HCT116 (cell line): Measurements from ENCODE around the gene RTN4RL1. TPM values are rescaled to one million over a fixed set of nuclear protein-coding genes. Genes with fewer than 3 reads are reported as not detected.
A peak's percentile ranks its signal among the peaks of the same experiment; 100 is the strongest.

ENCODE experiments used
- ATAC-seq: fragments of 200-7000 bp; cut with Tn5 transposase; 2 replicates; pipeline ENCODE4 v1.9.1; 2020; ENCODE audit warnings: mild to moderate bottlenecking, moderate library complexity
- BruUV-seq: library from RNA; stranded (reverse); fragments of 400-500 nt; replicated peaks from 2 replicates; lab custom pipeline; 2021; lab: Mats Ljungman, UMichigan
- CTCF ChIA-PET: fragments of 300-600 bp; sonication (Branson Sonifier 250); formaldehyde crosslinking; loops from one replicate; lab custom pipeline; 2021; ENCODE audit warnings: antibody characterized with exemption; lab: Charles Lee
- POLR2A ChIA-PET: fragments of 300-600, 350-600 bp; sonication (Branson Sonifier 250); formaldehyde crosslinking; loops from one replicate; lab custom pipeline; 2021; ENCODE audit warnings: antibody characterized with exemption; lab: Charles Lee
- RAD21 ChIA-PET, 2 experiments: fragments of 300-600 bp; sonication (Branson Sonifier 250); formaldehyde crosslinking; loops; one replicate each; lab custom pipeline; 2023; ENCODE audit warnings: low total read pairs in 2 of 2; ENCODE audit not compliant: uncharacterized antibody in 2 of 2, unreplicated experiment in 2 of 2, low non-redundant PET in 1 of 2; lab: Charles Lee
- DNase-seq: peaks from one replicate; pipeline ENCODE4 v3.0.0-alpha.2; 2010; ENCODE audit warnings: low read depth, low spot score
- H2AFZ ChIP-seq: fragments of 200-600 bp; shearing (Covaris generic), sonication (generic); 2 replicates; pipeline ENCODE4 v1.6.1; 2017; ENCODE audit warnings: low read depth, mixed run types, mixed read lengths, antibody characterized with exemption, low read length; ENCODE audit not compliant: poor library complexity, severe bottlenecking
- H3K27ac ChIP-seq: 2 replicates; pipeline ENCODE4 v1.5.1; 2012; ENCODE audit warnings: low read depth, low read length
- H3K27me3 ChIP-seq: fragments of 200-600 bp; sonication (generic); 2 replicates; pipeline ENCODE4 v1.6.1; 2016; ENCODE audit warnings: mixed run types, low read length, mixed read lengths; ENCODE audit not compliant: insufficient read depth
- H3K36me3 ChIP-seq, 2 experiments: fragments of 200-500 bp in 1 of 2; fragments of 200-600 bp in 1 of 2; sonication (Bioruptor generic) in 1 of 2; sonication (generic) in 1 of 2; 2 replicates each; pipeline versions ENCODE4 v1.5.1 to v1.6.1; 2014 to 2016; ENCODE audit warnings: low read length in 2 of 2, inconsistent platforms in 1 of 2, mixed read lengths in 1 of 2, mixed run types in 1 of 2; ENCODE audit not compliant: insufficient read depth in 2 of 2, control insufficient read depth in 1 of 2
- H3K4me1 ChIP-seq, 2 experiments: fragments of 200-600 bp in 1 of 2; sonication (generic) in 1 of 2; 2 replicates each; pipeline versions ENCODE4 v1.5.1 to v1.6.1; 2012 to 2017; ENCODE audit warnings: low read length in 2 of 2, inconsistent platforms in 1 of 2, mild to moderate bottlenecking in 1 of 2, mixed read lengths in 1 of 2, mixed run types in 1 of 2, moderate library complexity in 1 of 2; ENCODE audit not compliant: insufficient read depth in 2 of 2, control insufficient read depth in 1 of 2
- H3K4me2 ChIP-seq: fragments of 200-600 bp; sonication (generic); 2 replicates; pipeline ENCODE4 v1.6.1; 2017; ENCODE audit warnings: mixed run types, low read length, mixed read lengths
- H3K4me3 ChIP-seq, 2 experiments: fragments of 200-600 bp in 1 of 2; sonication (generic) in 1 of 2; replicated peaks in 1 of 2; 2 replicates each; pipeline ENCODE4 v1.5.1; 2011 to 2016; ENCODE audit warnings: low read length in 2 of 2, control low read depth in 1 of 2, low read depth in 1 of 2, mild to moderate bottlenecking in 1 of 2, mixed read lengths in 1 of 2, mixed run types in 1 of 2
- H3K79me2 ChIP-seq: fragments of 200-600 bp; sonication (generic); 2 replicates; pipeline ENCODE4 v1.6.1; 2017; ENCODE audit warnings: mild to moderate bottlenecking, mixed run types, low read length, moderate library complexity, mixed read lengths; ENCODE audit not compliant: insufficient read depth
- H3K9ac ChIP-seq: fragments of 200-600 bp; sonication (generic); 2 replicates; pipeline ENCODE4 v1.6.1; 2016; ENCODE audit warnings: low read length, mixed read lengths
- H3K9me2 ChIP-seq: fragments of 200-600 bp; sonication (generic), shearing (Covaris generic); 2 replicates; pipeline ENCODE4 v1.6.1; 2017; ENCODE audit warnings: mixed run types, mild to moderate bottlenecking, moderate library complexity; ENCODE audit not compliant: insufficient read depth
- H3K9me3 ChIP-seq, 2 experiments: fragments of 200-500 bp in 1 of 2; fragments of 200-600 bp in 1 of 2; sonication (Bioruptor generic) in 1 of 2; sonication (generic) in 1 of 2; 2 replicates each; pipeline ENCODE4 v1.6.1; 2014 to 2017; ENCODE audit warnings: low read length in 2 of 2, mixed read lengths in 2 of 2, inconsistent platforms in 1 of 2, low read depth in 1 of 2, mild to moderate bottlenecking in 1 of 2, mixed run types in 1 of 2, moderate library complexity in 1 of 2; ENCODE audit not compliant: control insufficient read depth in 1 of 2, insufficient read depth in 1 of 2
- H4K20me1 ChIP-seq: fragments of 200-600 bp; sonication (generic), shearing (Covaris generic); 2 replicates; pipeline ENCODE4 v1.6.1; 2017; ENCODE audit warnings: mixed run types, mild to moderate bottlenecking, moderate library complexity; ENCODE audit not compliant: insufficient read depth
- CBX3 ChIP-seq: IDR thresholded peaks from 2 replicates; pipeline ENCODE4 v1.6.1; 2012; ENCODE audit warnings: low read depth
- EGR1 ChIP-seq: IDR thresholded peaks from 2 replicates; pipeline ENCODE4 v1.6.1; 2012; ENCODE audit warnings: low read depth
- EZH2 ChIP-seq: fragments of 200-600 bp; sonication (generic); IDR thresholded peaks from 2 replicates; pipeline ENCODE4 v1.6.1; 2017; ENCODE audit warnings: antibody characterized with exemption, mixed run types
- EZH2phosphoT487 ChIP-seq: fragments of 200-600 bp; IDR thresholded peaks from 2 replicates; pipeline ENCODE4 v1.6.1; 2018; ENCODE audit warnings: antibody characterized with exemption, borderline replicate concordance
- FOSL1 ChIP-seq: IDR thresholded peaks from 2 replicates; pipeline ENCODE4 v1.6.1; 2012; ENCODE audit warnings: low read depth
- JUND ChIP-seq: IDR thresholded peaks from 2 replicates; pipeline ENCODE4 v1.6.1; 2012
- POLR2A ChIP-seq: IDR thresholded peaks from 2 replicates; pipeline ENCODE4 v1.7.0; 2011; ENCODE audit warnings: borderline replicate concordance; ENCODE audit not compliant: insufficient read depth, insufficient read length; ENCODE audit errors: extremely low read depth
- POLR2AphosphoS5 ChIP-seq: IDR thresholded peaks from 2 replicates; pipeline ENCODE4 v1.6.1; 2011; ENCODE audit warnings: mild to moderate bottlenecking, low read depth, low read length, moderate library complexity
- RAD21 ChIP-seq: IDR thresholded peaks from 2 replicates; pipeline ENCODE4 v1.6.1; 2012; ENCODE audit warnings: low read depth, mild to moderate bottlenecking
- SIN3A ChIP-seq: IDR thresholded peaks from 2 replicates; pipeline ENCODE4 v1.6.1; 2012; ENCODE audit warnings: low read depth
- SP1 ChIP-seq: IDR thresholded peaks from 2 replicates; pipeline ENCODE4 v1.6.1; 2012; ENCODE audit warnings: low read depth
- TCF7L2 ChIP-seq: IDR thresholded peaks from 2 replicates; pipeline ENCODE4 v1.7.0; 2011; ENCODE audit warnings: borderline replicate concordance, inconsistent platforms; ENCODE audit not compliant: insufficient read depth, insufficient read length; ENCODE audit errors: extremely low read depth
- YY1 ChIP-seq: IDR thresholded peaks from 2 replicates; pipeline ENCODE4 v1.6.1; 2011; ENCODE audit warnings: low read length, low read depth, moderate library complexity, mild to moderate bottlenecking; ENCODE audit not compliant: insufficient replicate concordance; ENCODE audit errors: extremely low read depth
- ZFX ChIP-seq: fragments of 450-650 bp; IDR thresholded peaks from 2 replicates; pipeline ENCODE4 v1.6.1; 2017
- intact Hi-C: fragments of 100-400 bp; cut with micrococcal nuclease; formaldehyde crosslinking; loops from 2 replicates; pipeline ENCODE4 v1.10.0; 2022
- total RNA-seq: library from RNA; stranded (reverse); gene quantifications from one replicate; pipeline ENCODE4 v1.2.1, GENCODE V29; 2021; ENCODE audit not compliant: unreplicated experiment
- TF ChIP-seq, protein P1 (sequence below), 3 experiments: fragments of 200-600 bp in 1 of 3; sonication (generic) in 1 of 3; IDR thresholded peaks in 2 of 3; conservative IDR thresholded peaks in 1 of 3; 2 replicates each; pipeline ENCODE4 v1.5.1; 2012 to 2017; ENCODE audit warnings: low read depth in 2 of 3, low read length in 2 of 3, antibody characterized with exemption in 1 of 3, borderline replicate concordance in 1 of 3, control low read depth in 1 of 3, mild to moderate bottlenecking in 1 of 3, mixed read lengths in 1 of 3, mixed run types in 1 of 3, moderate library complexity in 1 of 3; ENCODE audit not compliant: insufficient read depth in 1 of 3
- TF ChIP-seq, protein P2 (sequence below): IDR thresholded peaks from 2 replicates; pipeline ENCODE4 v1.6.1; 2012
- TF ChIP-seq, protein P3 (sequence below): IDR thresholded peaks from 2 replicates; pipeline ENCODE4 v1.6.1; 2012; ENCODE audit warnings: low read depth
- TF ChIP-seq, protein P4 (sequence below): IDR thresholded peaks from 2 replicates; pipeline ENCODE4 v1.6.1; 2012

RTN4RL1 gene
- total RNA-seq, 1 experiment from 2014 or later = 3.7 TPM

DNA sequence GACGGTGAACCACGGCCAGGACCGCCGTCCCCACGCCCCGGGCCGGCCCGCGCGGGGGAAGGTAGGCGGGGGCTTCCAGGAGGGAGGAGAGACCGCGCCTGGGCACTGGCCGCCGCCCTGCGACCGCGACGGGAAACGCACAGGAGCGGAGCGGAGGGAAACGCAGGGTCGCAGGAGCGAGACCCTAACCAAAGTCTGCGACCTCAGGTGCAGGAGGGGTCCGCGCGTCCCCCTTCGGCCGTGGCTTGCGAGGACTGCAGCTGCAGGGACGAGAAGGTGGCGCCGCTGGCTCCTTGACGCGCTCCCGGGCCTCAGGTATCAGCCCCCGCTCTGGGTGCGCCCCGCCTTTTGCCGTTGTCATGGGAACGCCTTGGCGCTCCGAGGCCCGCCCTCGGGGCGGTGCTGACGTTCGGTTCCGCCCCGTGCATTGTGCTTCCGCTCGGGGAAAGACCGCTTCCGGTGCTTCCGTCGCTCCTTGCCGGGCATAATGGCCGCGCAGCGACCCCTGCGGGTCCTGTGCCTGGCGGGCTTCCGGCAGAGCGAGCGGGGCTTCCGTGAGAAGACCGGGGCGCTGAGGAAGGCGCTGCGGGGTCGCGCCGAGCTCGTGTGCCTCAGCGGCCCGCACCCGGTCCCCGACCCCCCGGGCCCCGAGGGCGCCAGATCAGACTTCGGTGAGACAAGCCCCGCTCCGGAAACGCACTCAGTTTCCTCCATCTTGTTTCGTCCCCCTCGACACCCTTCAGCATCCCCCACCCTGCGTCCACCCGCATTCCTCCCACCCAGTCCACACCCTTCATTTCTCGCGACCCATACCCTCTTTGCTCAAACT lies 16.6 kb upstream of the RTN4RL1 start, which contains the start of gene OVCA2:
OVCA2 (plus strand) TSS at position 462 of the 829 bp plus-strand sequence; CDS start at position 488, 26 bp downstream.
- H3K9me3 ChIP-seq = no peaks in the 10 kb centered on the region
- TF ChIP-seq YY1 (peak; percentile 97), EGR1 (peak; percentile 84), EZH2phosphoT487 (no peak), ZFX (no peak), JUND (no peak), SP1 (peak; percentile 79), EZH2 (no peak), POLR2A (peak; percentile 26), CBX3 (no peak), TCF7L2 (no peak), FOSL1 (no peak), POLR2AphosphoS5 (peak; percentile 90), SIN3A (peak; percentile 50; the same call in 1 of the 2 replicates), RAD21 (peak; percentile 56)
- TF ChIP-seq, protein P1, sequence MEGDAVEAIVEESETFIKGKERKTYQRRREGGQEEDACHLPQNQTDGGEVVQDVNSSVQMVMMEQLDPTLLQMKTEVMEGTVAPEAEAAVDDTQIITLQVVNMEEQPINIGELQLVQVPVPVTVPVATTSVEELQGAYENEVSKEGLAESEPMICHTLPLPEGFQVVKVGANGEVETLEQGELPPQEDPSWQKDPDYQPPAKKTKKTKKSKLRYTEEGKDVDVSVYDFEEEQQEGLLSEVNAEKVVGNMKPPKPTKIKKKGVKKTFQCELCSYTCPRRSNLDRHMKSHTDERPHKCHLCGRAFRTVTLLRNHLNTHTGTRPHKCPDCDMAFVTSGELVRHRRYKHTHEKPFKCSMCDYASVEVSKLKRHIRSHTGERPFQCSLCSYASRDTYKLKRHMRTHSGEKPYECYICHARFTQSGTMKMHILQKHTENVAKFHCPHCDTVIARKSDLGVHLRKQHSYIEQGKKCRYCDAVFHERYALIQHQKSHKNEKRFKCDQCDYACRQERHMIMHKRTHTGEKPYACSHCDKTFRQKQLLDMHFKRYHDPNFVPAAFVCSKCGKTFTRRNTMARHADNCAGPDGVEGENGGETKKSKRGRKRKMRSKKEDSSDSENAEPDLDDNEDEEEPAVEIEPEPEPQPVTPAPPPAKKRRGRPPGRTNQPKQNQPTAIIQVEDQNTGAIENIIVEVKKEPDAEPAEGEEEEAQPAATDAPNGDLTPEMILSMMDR (IDR thresholded peaks at IDR 0.05 in 2 of 3, conservative IDR thresholded peaks at IDR 0.05 in 1 of 3; ENCODE audit: borderline replicate concordance in 1 of 3, insufficient read depth in 1 of 3, low read depth in 2 of 3, low read length in 2 of 3) = peak; percentile 8 to 49 (median 30); a peak in 3 of 6 replicates
- TF ChIP-seq, protein P2, sequence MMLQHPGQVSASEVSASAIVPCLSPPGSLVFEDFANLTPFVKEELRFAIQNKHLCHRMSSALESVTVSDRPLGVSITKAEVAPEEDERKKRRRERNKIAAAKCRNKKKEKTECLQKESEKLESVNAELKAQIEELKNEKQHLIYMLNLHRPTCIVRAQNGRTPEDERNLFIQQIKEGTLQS = no peak
- TF ChIP-seq, protein P3, sequence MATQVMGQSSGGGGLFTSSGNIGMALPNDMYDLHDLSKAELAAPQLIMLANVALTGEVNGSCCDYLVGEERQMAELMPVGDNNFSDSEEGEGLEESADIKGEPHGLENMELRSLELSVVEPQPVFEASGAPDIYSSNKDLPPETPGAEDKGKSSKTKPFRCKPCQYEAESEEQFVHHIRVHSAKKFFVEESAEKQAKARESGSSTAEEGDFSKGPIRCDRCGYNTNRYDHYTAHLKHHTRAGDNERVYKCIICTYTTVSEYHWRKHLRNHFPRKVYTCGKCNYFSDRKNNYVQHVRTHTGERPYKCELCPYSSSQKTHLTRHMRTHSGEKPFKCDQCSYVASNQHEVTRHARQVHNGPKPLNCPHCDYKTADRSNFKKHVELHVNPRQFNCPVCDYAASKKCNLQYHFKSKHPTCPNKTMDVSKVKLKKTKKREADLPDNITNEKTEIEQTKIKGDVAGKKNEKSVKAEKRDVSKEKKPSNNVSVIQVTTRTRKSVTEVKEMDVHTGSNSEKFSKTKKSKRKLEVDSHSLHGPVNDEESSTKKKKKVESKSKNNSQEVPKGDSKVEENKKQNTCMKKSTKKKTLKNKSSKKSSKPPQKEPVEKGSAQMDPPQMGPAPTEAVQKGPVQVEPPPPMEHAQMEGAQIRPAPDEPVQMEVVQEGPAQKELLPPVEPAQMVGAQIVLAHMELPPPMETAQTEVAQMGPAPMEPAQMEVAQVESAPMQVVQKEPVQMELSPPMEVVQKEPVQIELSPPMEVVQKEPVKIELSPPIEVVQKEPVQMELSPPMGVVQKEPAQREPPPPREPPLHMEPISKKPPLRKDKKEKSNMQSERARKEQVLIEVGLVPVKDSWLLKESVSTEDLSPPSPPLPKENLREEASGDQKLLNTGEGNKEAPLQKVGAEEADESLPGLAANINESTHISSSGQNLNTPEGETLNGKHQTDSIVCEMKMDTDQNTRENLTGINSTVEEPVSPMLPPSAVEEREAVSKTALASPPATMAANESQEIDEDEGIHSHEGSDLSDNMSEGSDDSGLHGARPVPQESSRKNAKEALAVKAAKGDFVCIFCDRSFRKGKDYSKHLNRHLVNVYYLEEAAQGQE = no peak
- TF ChIP-seq, protein P4, sequence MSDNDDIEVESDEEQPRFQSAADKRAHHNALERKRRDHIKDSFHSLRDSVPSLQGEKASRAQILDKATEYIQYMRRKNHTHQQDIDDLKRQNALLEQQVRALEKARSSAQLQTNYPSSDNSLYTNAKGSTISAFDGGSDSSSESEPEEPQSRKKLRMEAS = peak; percentile 40; the same call in 1 of the 2 replicates
- TF ChIP-seq, all 23 proteins: peak for 9
- CTCF ChIA-PET = no interaction called here
- peak within 1 kb of the TSS; percentile 93 for H3K4me2 ChIP-seq
- RAD21 ChIA-PET = no interaction called here
- DNase-seq (peak; percentile 90), ATAC-seq (peak; percentile 86)
- peak within 1 kb of the TSS; percentile 83 for H3K27ac ChIP-seq
- H3K4me1 ChIP-seq = peaks cover 17 to 36% of the 10 kb centered on the region in 2 experiments
- H3K79me2 ChIP-seq = peaks cover 20% of the 10 kb centered on the region; the same call in 1 of the 2 replicates
- peak within 1 kb of the TSS; percentile 91 for H3K9ac ChIP-seq
- H3K27me3 ChIP-seq = no peaks in the 10 kb centered on the region
- peaks cover 0 to 3% of the 10 kb centered on the region in 2 experiments; a peak in 1 of 4 replicates for H3K36me3 ChIP-seq
- H2AFZ ChIP-seq = no peak within 1 kb of the TSS
- H3K4me3 ChIP-seq = peak within 1 kb of the TSS; percentile 94 to 96
- intact Hi-C loops = loop anchor here (1.0 kb wide), 1 partner anchor 11 kb away; the partner anchor contains the start of gene DPH1
- H4K20me1 ChIP-seq = no peaks in the 10 kb centered on the region
- no peaks in the 10 kb centered on the region for H3K9me2 ChIP-seq
- no TSS peak for BruUV-seq
- POLR2A ChIA-PET = interaction anchor here (0.9 kb wide), 1 partner anchor 12 kb away, joined by 4 read pairs; the partner anchor contains the start of gene DPH1
